ENCODE data around the gene MAD1L1.

- TF ChIP-seq CTCF (conservative IDR thresholded peaks at IDR 0.05; ENCODE audit: low read length) (no peak), EZH2phosphoT487 (IDR thresholded peaks at IDR 0.05; ENCODE audit: borderline replicate concordance, low read depth, low read length) (no peak)
Measured at GRCh38 chr7:1922870-1923236, 309.9 kb downstream of the MAD1L1 start.

All from OCI-LY7 (cell line).